ENCODE measurements around the gene ARID1B.

ARID1B gene

DNA sequence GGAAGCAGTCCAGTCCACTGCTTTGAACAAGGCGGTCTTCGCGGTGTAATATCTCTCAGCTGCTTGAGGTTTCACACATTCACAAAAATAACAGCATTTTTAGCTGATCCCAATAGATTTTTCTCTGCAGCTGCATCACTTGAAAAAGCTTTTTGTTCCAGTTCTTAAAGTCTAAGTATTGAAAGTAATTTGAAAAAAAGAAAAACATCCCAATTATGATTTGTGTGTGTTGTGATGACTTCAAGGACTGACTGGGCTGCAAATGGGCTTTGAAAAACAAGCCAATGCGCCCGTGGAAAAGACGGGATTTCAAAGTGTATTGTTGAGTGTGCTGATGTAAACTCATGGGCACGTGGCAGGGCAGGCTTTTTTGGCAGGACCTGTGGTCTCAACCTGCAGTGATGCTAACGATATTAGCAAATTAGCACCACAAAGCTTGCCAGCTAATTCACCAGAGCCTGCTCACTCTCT, 395.1 kb downstream of the ARID1B start:
- no peak for DNase-seq

DNA sequence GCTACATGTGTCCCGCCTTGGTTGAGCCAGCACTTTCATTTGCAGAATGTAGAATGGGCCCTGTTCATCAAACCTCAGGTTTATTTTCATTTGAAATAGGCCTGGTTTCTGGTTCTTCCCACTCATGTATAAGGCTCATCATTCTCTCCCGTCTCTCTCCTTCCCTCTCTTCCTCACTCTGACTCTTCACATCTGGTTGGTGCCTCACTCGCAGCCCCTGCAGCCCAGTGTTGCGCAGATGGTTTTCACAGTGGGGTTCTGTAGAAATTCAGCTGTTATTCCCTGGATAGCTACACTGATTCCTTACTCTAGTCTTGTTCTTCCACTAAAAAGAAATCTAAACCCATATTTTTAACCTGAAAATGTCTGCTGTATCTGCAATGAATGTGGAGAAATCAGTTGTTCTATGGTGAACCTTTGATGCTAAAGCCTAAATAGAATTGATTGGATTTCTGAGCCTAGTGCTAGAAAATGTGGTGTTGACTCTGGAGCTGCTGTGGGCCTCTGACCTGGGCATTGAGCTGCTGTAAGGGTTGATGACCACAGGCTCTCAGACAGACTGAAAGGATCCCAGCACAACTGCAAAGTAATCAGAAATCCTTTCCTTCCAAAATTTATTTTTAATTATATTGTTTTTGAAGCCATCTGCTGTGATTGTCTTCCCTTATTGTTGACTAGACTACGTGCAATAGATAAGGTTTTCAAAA, 395.8 kb downstream of the ARID1B start:
- DNase-seq = no peak

- no peak for DNase-seq
Observed at GRCh38 chr6:157173776-157174175, 396.6 kb downstream of the ARID1B start.

DNA sequence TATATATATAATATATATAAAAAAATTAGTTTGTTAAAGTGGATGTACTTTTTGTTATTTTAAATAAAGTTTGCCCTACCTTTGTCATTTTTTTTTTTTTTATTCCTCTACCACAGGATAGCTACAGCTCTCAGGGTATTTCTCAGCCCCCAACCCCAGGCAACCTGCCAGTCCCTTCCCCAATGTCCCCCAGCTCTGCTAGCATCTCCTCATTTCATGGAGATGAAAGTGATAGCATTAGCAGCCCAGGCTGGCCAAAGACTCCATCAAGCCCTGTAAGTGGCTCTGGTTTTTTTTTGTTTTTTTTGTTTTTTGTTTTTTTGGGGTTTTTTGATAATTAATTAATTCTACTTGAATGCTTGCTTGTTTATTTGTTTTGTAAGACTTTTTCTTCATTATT, 397.6 kb downstream of the ARID1B start:
- DNase-seq = no peak

GRCh38 chr6:157177731-157178336, 400.7 kb downstream of the ARID1B start:
- no peak for DNase-seq

DNA sequence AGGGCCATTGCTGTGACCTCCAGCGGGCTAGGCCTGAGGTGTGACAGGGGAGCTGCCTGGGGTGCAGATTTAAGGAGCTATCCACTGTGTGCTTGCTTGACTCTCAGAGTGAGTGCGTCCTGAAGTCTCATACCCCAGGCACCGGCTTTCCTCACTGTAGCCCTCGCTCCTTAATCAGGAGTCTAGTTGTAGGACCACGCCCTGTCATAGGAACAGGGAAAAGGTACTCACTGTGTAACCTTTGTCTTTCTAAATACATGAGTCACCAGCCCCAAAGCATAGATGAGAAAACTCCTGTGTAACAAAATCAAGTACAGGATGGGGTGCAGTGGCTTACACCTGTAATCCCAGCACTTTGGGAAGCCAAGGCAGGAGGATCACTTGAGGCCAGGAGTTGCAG, 404.5 kb downstream of the ARID1B start:
- DNase-seq = no peak

DNA sequence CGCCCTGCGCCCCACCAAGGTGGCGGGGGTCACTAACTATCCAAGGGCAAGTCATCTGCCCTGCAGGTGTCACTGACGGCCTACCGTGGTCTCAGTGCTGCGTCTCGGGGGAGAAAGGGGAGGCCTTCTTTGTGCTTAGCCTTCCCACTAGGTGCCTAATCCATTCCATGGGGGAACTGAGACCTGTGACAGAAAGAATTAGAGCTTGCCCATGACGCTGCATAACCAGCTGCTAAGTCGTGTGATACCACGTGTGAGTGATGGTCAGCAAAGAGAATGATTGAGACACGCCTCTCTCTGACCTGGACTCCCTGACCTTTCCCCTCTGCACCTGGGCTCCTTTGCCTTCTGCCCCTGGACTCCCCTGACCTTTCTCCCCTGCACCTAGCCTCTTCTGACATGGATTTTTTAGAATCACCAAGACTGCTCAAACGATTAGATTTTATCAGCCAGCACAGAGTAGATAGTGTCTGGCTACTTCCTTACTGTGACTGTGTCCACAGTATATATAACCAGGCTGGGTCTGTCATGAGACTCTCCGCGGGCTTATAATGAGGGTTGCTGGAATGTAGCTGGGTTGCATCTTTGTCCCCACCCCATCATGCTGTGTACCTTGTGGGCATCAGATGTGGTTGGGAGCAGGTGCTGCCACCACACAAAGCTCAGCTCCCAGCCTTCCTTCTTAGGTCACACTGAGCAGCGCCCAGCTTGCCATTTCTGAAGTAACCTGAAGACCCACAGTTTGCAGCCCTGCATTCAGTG, 405.5 kb downstream of the ARID1B start:
- DNase-seq = no peak

DNA sequence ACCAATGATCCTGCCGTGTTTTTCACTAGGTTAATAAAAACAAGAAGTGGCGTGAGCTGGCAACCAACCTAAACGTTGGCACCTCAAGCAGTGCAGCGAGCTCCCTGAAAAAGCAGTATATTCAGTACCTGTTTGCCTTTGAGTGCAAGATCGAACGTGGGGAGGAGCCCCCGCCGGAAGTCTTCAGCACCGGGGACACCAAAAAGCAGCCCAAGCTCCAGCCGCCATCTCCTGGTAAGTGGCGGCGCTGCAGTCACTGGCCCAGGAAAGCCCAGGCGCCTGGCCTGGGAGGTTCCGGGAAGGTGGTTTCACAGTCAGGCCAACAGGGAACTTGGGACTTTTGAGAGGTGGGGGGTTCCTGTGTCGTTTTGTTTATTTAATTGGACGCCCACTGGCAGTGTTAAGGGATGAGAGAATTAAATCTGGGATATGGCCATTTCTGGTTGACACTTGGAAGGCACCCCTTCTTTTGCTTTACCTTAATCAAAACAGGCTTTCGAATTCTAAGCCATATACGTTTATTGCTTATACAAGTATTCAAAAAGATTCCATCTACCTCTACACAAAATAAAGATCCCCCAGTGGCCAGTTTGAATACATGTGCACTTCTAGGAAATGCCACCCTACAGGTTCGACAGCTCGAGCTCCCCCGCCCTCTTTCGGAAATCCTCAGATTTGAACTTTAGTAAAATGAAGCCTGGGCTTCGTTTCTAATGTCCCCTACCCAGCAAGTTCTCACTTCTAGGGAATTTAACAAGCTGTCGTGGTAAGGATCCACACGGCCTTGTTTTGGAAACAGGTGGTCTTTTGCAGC, 407.2 kb downstream of the ARID1B start:
- peak; percentile 47 for DNase-seq

- no peak for DNase-seq
Observed at GRCh38 chr6:157185171-157185570, 408.0 kb downstream of the ARID1B start.

GRCh38 chr6:157185986-157186385, 408.8 kb downstream of the ARID1B start:
- DNase-seq = no peak

GRCh38 chr6:157186785-157187181, 409.6 kb downstream of the ARID1B start:
- peak; percentile 10 for DNase-seq

GRCh38 chr6:157187182-157188083, 410.3 kb downstream of the ARID1B start:
- DNase-seq = no peak

DNA sequence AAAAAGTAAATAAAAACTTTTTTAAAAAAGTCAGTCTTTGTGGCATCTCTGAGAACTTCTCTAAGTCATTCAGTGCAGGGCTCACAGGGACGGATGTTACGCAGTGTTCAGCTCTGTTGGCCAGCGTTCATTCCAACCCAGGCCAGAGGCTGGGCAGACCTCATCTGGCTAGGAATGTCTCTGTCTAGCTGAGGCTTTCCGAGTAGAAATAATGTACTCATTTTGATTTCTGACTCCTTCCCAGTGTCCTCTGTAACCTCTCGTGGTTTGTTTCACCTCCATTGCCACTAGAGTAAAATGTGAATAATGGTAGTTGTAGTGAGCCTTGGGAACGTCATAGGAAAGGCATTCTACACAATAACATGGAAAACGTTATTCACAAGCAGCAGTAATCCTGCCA, 411.0 kb downstream of the ARID1B start:
- DNase-seq = no peak

DNA sequence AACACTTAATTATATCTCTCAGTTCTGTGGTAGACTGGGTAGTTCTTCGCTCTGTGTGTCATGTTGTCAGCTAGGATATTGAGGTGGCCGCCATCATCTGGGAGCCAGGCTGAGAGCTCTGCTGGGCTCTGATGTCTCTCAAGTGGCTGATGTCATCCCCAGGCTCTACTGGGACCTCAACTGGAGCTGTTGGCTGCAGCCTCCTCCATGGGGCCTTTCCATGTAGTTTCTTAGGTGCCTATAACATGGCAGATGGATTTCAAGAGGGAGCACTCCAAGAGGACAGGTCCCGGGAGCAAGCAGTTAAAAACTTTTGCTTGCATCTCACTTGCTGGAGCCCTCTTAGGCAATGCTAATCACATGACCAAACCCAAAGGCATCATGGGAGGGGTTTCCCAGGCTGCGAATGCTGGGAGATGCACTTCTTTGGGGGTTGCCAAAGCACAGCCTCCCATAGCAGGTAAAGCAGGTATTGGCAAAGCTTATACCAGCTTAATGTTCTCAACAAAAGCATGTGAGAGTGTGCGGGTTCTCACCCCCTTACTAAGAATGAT, 416.3 kb downstream of the ARID1B start:
- DNase-seq = no peak

DNA sequence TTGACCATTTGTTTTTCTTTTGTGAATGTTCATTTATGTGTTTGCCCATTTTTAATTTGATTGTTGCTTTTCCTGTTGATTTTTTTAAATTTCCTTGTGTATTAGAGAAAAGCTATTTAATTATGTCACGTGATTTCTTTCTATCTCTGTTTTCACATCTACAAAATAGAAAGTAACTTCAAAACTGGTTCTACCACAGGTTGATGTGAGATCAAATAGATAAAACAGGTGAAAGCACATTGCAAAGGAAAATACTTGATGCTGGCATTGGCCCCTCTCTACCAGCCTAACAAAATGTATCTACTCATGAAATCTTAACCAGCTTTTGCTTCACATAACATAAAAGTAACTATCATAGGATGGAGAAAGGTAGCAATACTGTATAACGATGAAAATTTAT, 416.9 kb downstream of the ARID1B start:
- no peak for DNase-seq

- DNase-seq = no peak
Observed at GRCh38 chr6:157194643-157195042, 417.5 kb downstream of the ARID1B start.

DNA sequence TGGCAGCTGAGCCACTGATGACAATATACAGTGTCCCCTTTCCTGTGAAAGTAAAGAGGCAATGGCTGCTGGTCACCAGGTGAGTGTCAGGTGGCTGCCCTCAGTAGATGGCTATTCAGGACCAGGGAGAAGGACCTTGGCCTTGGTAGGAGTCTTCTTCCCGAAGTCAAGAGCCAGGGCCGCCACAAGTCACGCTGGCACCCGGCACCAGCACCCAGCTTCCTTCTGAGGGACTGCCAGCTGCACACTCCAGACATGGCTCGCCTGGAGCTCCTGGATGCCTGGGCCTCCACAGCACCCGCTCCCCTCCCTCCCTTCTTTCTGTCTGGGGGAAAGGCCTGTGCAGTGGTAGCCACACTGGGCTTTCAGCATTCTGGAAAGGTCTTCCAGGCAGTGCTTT, 419.2 kb downstream of the ARID1B start:
- no peak for DNase-seq

DNA sequence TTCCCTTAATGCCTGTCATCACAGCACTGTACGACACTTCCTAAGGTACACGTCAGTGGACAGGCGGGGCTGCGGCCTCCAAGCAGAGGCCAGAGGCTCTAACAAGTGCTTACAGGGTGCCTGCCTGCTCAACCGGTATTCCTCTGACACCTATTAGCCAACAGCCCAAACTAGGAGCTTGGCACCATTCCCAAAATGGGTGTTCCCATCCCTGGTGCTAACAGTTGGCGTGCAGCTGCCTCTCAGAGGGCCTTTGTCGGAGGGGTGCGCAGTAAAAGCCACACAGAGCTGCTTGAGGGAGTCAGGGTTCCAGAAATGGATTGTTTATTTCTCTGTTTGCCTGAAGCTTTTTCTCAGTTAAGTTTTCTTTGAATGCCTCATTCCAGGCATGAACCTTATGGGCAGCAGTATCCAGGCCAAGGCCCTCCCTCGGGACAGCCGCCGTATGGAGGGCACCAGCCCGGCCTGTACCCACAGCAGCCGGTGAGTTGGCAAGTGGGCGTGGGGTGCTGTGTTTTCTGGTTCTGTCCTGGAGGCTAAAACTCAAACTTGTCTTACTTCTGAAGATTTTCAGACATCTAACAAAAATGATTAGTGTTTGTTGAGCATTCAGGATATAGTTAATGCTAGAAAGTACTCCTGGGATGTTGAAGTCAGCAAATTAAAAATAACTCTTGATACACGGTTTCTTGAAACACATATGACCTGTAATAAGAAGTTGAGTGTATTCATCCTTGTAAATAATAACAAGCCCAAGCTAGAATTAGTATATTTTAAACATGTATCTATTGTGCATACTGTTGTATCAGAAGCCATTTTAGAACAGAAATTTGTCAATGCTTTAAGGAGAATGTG, 421.5 kb downstream of the ARID1B start:
- DNase-seq = no peak

- no peak for DNase-seq
Observed at GRCh38 chr6:157200117-157200516, 422.9 kb downstream of the ARID1B start.

DNA sequence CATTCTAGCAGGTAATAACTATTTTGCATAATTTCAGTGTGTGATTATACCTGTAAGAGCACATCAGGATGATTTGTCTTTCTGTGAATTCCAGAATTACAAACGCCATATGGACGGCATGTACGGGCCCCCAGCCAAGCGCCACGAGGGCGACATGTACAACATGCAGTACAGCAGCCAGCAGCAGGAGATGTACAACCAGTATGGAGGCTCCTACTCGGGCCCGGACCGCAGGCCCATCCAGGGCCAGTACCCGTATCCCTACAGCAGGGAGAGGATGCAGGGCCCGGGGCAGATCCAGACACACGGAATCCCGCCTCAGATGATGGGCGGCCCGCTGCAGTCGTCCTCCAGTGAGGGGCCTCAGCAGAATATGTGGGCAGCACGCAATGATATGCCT, 423.4 kb downstream of the ARID1B start:
- DNase-seq = no peak

DNA sequence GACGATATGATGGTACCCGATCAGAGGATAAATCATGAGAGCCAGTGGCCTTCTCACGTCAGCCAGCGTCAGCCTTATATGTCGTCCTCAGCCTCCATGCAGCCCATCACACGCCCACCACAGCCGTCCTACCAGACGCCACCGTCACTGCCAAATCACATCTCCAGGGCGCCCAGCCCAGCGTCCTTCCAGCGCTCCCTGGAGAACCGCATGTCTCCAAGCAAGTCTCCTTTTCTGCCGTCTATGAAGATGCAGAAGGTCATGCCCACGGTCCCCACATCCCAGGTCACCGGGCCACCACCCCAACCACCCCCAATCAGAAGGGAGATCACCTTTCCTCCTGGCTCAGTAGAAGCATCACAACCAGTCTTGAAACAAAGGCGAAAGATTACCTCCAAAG, 423.9 kb downstream of the ARID1B start:
- no peak for DNase-seq
